K562 (cell line): ENCODE data around the gene SGMS1. TPM values are rescaled to one million over a fixed set of nuclear protein-coding genes. Genes with fewer than 3 reads are reported as not detected.

ENCODE experiments used
- ATAC-seq: fragments of 200-7000 bp; cut with Tn5 transposase; 3 replicates; pipeline ENCODE4 v1.9.1; 2020; ENCODE audit warnings: moderate library complexity
- BruUV-seq: library from RNA; stranded (reverse); fragments of 400-500 nt; replicated peaks from 2 replicates; lab custom pipeline; 2021; lab: Mats Ljungman, UMichigan
- CTCF ChIA-PET: fragments of 300-600 bp; formaldehyde crosslinking; extraction: SDS; loops from one replicate; lab custom pipeline; 2021; ENCODE audit warnings: low intra/inter-chr PET ratio; lab: Yijun Ruan, JAX
- POLR2A ChIA-PET: fragments of 300-600, 350-650 bp; sonication (Branson Sonifier 250); formaldehyde crosslinking; extraction: SDS; loops from one replicate; lab custom pipeline; 2021; ENCODE audit warnings: antibody characterized with exemption, inconsistent platforms; lab: Yijun Ruan, JAX
- DNase-seq, 4 experiments: peaks; one replicate each; pipeline versions ENCODE4 v3.0.0 to v3.0.0-alpha.2; 2011 to 2018; ENCODE audit warnings: low spot score in 3 of 4, mixed read lengths in 3 of 4; ENCODE audit errors: extremely low read depth in 1 of 4
- FAIRE-seq: peaks from 2 replicates; lab custom pipeline; 2011; peaks lifted over from hg19 to GRCh38; lab: Jason Lieb, UNC
- H2AFZ ChIP-seq: 2 replicates; pipeline ENCODE4 v1.6.0; 2011; ENCODE audit warnings: low read depth, low read length, control low read depth, inconsistent platforms
- H3K27ac ChIP-seq: fragments of 200-600 bp; 3 replicates; pipeline ENCODE4 v1.8.0; 2011; ENCODE audit warnings: low read depth, mild to moderate bottlenecking, control low read depth, inconsistent platforms, low read length, moderate library complexity, mixed read lengths; ENCODE audit errors: extremely low read depth
- H3K27me3 ChIP-seq, 2 experiments: fragments of 300-600 bp in 1 of 2; 2 replicates in 1 of 2; 3 replicates in 1 of 2; pipeline versions ENCODE4 v1.6.0 to v1.8.0; 2011; ENCODE audit warnings: inconsistent platforms in 2 of 2, low read length in 2 of 2, mild to moderate bottlenecking in 1 of 2, mixed read lengths in 1 of 2, moderate library complexity in 1 of 2; ENCODE audit not compliant: control insufficient read depth in 2 of 2, insufficient read depth in 2 of 2
- H3K36me3 ChIP-seq: fragments of 300-600 bp; 3 replicates; pipeline ENCODE4 v1.8.0; 2011; ENCODE audit warnings: mild to moderate bottlenecking, low read length, inconsistent platforms; ENCODE audit not compliant: control insufficient read depth, insufficient read depth
- H3K4me1 ChIP-seq, 2 experiments: fragments of 200-600 bp in 1 of 2; replicated peaks in 1 of 2; 2 replicates in 1 of 2; 3 replicates in 1 of 2; pipeline versions ENCODE4 v1.5.1 to v1.8.0; 2011; ENCODE audit warnings: inconsistent platforms in 2 of 2, low read length in 2 of 2, mild to moderate bottlenecking in 1 of 2, mixed read lengths in 1 of 2, moderate library complexity in 1 of 2; ENCODE audit not compliant: control insufficient read depth in 2 of 2, insufficient read depth in 2 of 2
- H3K4me2 ChIP-seq: 2 replicates; pipeline ENCODE4 v1.6.1; 2011; ENCODE audit warnings: low read length, control low read depth, inconsistent platforms, mixed read lengths; ENCODE audit not compliant: insufficient read depth
- H3K4me3 ChIP-seq: fragments of 200-600 bp; sonication (generic), shearing (Covaris generic); 2 replicates; pipeline ENCODE4 v1.5.1; 2016; ENCODE audit warnings: control low read depth, inconsistent platforms
- H3K79me2 ChIP-seq: fragments of 200-600 bp; 3 replicates; pipeline ENCODE4 v1.8.0; 2011; ENCODE audit warnings: low read length, inconsistent platforms; ENCODE audit not compliant: control insufficient read depth, insufficient read depth
- H3K9ac ChIP-seq, 2 experiments: 2 replicates each; pipeline versions ENCODE4 v1.6.0 to v1.6.1; 2011; ENCODE audit warnings: low read depth in 2 of 2, low read length in 2 of 2, control low read depth in 1 of 2, inconsistent platforms in 1 of 2, mild to moderate bottlenecking in 1 of 2, mixed read lengths in 1 of 2; ENCODE audit not compliant: insufficient read depth in 1 of 2
- H3K9me1 ChIP-seq: one replicate; pipeline ENCODE4 v1.6.0; 2011; ENCODE audit warnings: inconsistent platforms, mild to moderate bottlenecking, low read length, moderate library complexity; ENCODE audit not compliant: control insufficient read depth, insufficient read depth
- H3K9me3 ChIP-seq: replicated peaks from 2 replicates; pipeline ENCODE4 v1.5.1; 2011; ENCODE audit warnings: low read depth, low read length, inconsistent platforms; ENCODE audit not compliant: control insufficient read depth, insufficient read depth
- H4K20me1 ChIP-seq: replicated peaks from 2 replicates; pipeline ENCODE4 v1.6.1; 2011; ENCODE audit warnings: low read length, inconsistent platforms, mixed read lengths; ENCODE audit not compliant: control insufficient read depth, insufficient read depth
- BRD4 ChIP-seq: fragments of 200-600 bp; sonication (generic); IDR thresholded peaks from 2 replicates; pipeline ENCODE4 v1.6.1; 2017; ENCODE audit warnings: inconsistent platforms
- ESRRA ChIP-seq: fragments of 450-650 bp; IDR thresholded peaks from 2 replicates; pipeline ENCODE4 v1.6.1; 2014; ENCODE audit warnings: low read depth, mild to moderate bottlenecking, moderate library complexity, borderline replicate concordance
- KLF10 ChIP-seq: fragments of 250-450 bp; sonication (Bioruptor Pico); IDR thresholded peaks from 2 replicates; pipeline ENCODE4 v1.6.1; 2021; ENCODE audit warnings: matching md5 sums
- NR2C2 ChIP-seq, 2 experiments: fragments of 200-800 bp in 1 of 2; sonication (Bioruptor generic) in 1 of 2; sonication (generic) in 1 of 2; formaldehyde crosslinking in 1 of 2; IDR thresholded peaks; 2 replicates each; pipeline versions ENCODE4 v1.6.1 to v1.8.0; 2016 to 2022; ENCODE audit warnings: mild to moderate bottlenecking in 1 of 2, missing compliant biosample characterization in 1 of 2, missing genetic modification characterization in 1 of 2, missing genetic modification reagents in 1 of 2
- RB1 ChIP-seq: fragments of 450-650 bp; IDR thresholded peaks from 2 replicates; pipeline ENCODE4 v1.6.1; 2017; ENCODE audit warnings: low read depth, mild to moderate bottlenecking
- RNF2 ChIP-seq: sonication (generic); IDR thresholded peaks from 2 replicates; pipeline ENCODE4 v1.6.1; 2016
- YBX1 ChIP-seq: fragments of 450-650 bp; IDR thresholded peaks from 2 replicates; pipeline ENCODE4 v1.7.1; 2016; ENCODE audit warnings: mild to moderate bottlenecking
- ZNF121 ChIP-seq: sonication (generic); formaldehyde crosslinking; conservative IDR thresholded peaks from 2 replicates; pipeline ENCODE4 v1.8.0; 2022; ENCODE audit warnings: missing genetic modification reagents
- ZNF609 ChIP-seq: sonication (generic); formaldehyde crosslinking; IDR thresholded peaks from 2 replicates; pipeline ENCODE4 v1.8.1; 2023; ENCODE audit warnings: missing genetic modification reagents, mild to moderate bottlenecking, borderline replicate concordance
- WGBS: fragments of 100-300 bp; shearing (Covaris generic); methylation state at CpG from one replicate; pipeline ENCODE4 v1.1.6; 2016; ENCODE audit warnings: low coverage, mixed read lengths; ENCODE audit not compliant: insufficient coverage; ENCODE audit errors: missing lambda C conversion rate; 5-methylcytosine and 5-hydroxymethylcytosine counted together
- in situ Hi-C: fragments of 300-500 bp; cut with MboI; formaldehyde crosslinking; loops from 4 replicates; pipeline ENCODE4 v1.15.0; 2018; ENCODE audit warnings: inconsistent platforms, mixed read lengths
- intact Hi-C: fragments of 100-400 bp; cut with micrococcal nuclease; formaldehyde crosslinking; loops from 2 replicates; pipeline ENCODE4 v1.14.2; 2022
- polyA plus RNA-seq, 8 experiments: library from polyadenylated mRNA; depleted of rRNA in 4 of 8; stranded (reverse) in 5 of 8; unstranded in 3 of 8; fragments of >200 nt; fragmentation: Nextera tagmentation in 2 of 8; fragmentation: Illumina TruSeq in 1 of 8; extraction: Ambion mirVana in 2 of 8; extraction: Trizol in 1 of 8; gene quantifications; 2 replicates each; pipeline versions ENCODE4 v1.2.1 to v1.2.3, GENCODE V29; 2011 to 2014; ENCODE audit warnings: inconsistent platforms in 1 of 8, missing spikeins in 1 of 8
- total RNA-seq, 7 experiments: library from RNA; depleted of rRNA in 6 of 7; stranded (reverse); fragments of >200 nt in 6 of 7; fragmentation: Illumina TruSeq in 2 of 7; extraction: Trizol in 2 of 7; gene quantifications; 2 replicates each; pipeline versions ENCODE4 v1.2.1 to v1.2.3, GENCODE V29; 2011 to 2021; ENCODE audit warnings: low replicate concordance in 1 of 7

SGMS1 gene
- total and polyA plus RNA-seq, 9 of the 15 experiments (the other 6 are each of a cell fraction or from before 2014, with no cell fraction given): 22.6 to 232 (median 82.2) TPM

GRCh38 chr10:50404021-50404773 lies 219.6 kb downstream of the SGMS1 start:
- intact Hi-C loops: no loop called here
- peaks cover 23% of the 10 kb centered on the region; the same call in 1 of the 2 replicates for H4K20me1 ChIP-seq
- POLR2A ChIA-PET: interaction anchor here (1.0 to 2.3 kb wide), 2 partner anchors 7 to 14 kb away, joined by 4 to 9 read pairs; no protein-coding TSS in a partner anchor
- CTCF ChIA-PET: no interaction called here
- no peak overlapping the region for H3K27ac ChIP-seq
- BruUV-seq: no TSS peak
- no peak for TF ChIP-seq RNF2
- no peak for TF ChIP-seq NR2C2 (CRISPR knock-in tag; IDR thresholded peaks at IDR 0.05)
- no peak for TF ChIP-seq NR2C2 (tag; IDR thresholded peaks at IDR 0.05)
- no peak for TF ChIP-seq BRD4
- TF ChIP-seq RB1: no peak
- TF ChIP-seq ZNF609 (CRISPR knock-in tag): no peak
- TF ChIP-seq YBX1: no peak
- TF ChIP-seq ZNF121: no peak
- no peak for TF ChIP-seq KLF10 (CRISPR knock-in tag)
- TF ChIP-seq ESRRA: no peak
- TF ChIP-seq, all 486 proteins: peak for 0
- no peak for FAIRE-seq
- Histone ChIP-seq H3K9ac (peak overlapping the region in 1 of 2 experiments; percentile 37; a peak in 1 of 4 replicates), H3K36me3 (peaks cover 40% of the 10 kb centered on the region), H3K4me3 (no peak overlapping the region), H3K9me1 (no peaks in the 10 kb centered on the region), H3K4me2 (no peak overlapping the region), H3K79me2 (peaks cover 99% of the 10 kb centered on the region), H2AFZ (no peak overlapping the region), H3K4me1 (peaks cover 13 to 34% of the 10 kb centered on the region in 2 experiments; a peak in 4 of 5 replicates), H3K27me3 (no peaks in the 10 kb centered on the region), H3K9me3 (no peaks in the 10 kb centered on the region)
- in situ Hi-C loops: no loop called here
- DNase-seq: no peak
- ATAC-seq: no peak
- WGBS: 67% methylated on average over 7 of the region's 7 CpGs
